Measurements from ENCODE around the gene PTPRG.

PTPRG gene

GRCh38 chr3:61978460-61979419, 417.4 kb downstream of the PTPRG start:
- Histone ChIP-seq H3K4me3 (replicated peaks; ENCODE audit: low read depth, low read length) (no peak overlapping the region), H3K36me3 (ENCODE audit: control insufficient read depth, insufficient read depth, low read length) (no peaks in the 10 kb centered on the region), H3K27me3 (replicated peaks; ENCODE audit: control insufficient read depth, insufficient read depth, low read length) (no peaks in the 10 kb centered on the region)
- TF ChIP-seq CTCF (IDR thresholded peaks at IDR 0.05; ENCODE audit: insufficient read depth, low read length, poor library complexity, severe bottlenecking) = no peak
- DNase-seq (ENCODE audit: extremely low read depth, insufficient read length) = no peak

- no peak for TF ChIP-seq CTCF (IDR thresholded peaks at IDR 0.05; ENCODE audit: insufficient read depth, low read length, poor library complexity, severe bottlenecking)
- Histone ChIP-seq H3K27me3 (replicated peaks; ENCODE audit: control insufficient read depth, insufficient read depth, low read length) (no peaks in the 10 kb centered on the region), H3K4me3 (replicated peaks; ENCODE audit: low read depth, low read length) (no peak overlapping the region), H3K36me3 (ENCODE audit: control insufficient read depth, insufficient read depth, low read length) (no peaks in the 10 kb centered on the region)
- DNase-seq (ENCODE audit: extremely low read depth, insufficient read length) = no peak
Measured at GRCh38 chr3:61979638-61980037, 418.3 kb downstream of the PTPRG start.

DNA sequence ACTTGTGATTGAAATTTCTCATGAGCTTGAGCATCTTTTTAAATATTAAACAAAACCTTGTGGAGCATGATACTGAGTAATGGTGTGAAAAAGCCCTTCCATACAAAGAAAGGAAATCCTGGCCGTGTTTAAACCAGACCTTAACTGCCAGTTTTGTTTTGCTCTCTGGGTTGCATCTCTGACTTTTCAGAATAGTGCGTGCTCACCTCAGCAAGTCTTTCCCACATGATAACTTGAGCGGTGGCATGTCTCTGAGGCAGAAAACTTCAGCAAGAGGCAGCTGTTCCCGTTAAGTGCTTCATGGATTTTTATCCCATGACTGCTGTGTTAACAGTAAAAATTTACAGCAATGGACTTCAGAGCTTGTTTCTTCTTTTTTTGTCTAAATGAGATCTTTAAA, 418.7 kb downstream of the PTPRG start:
- DNase-seq (ENCODE audit: extremely low read depth, insufficient read length) = no peak
- TF ChIP-seq CTCF (IDR thresholded peaks at IDR 0.05; ENCODE audit: insufficient read depth, low read length, poor library complexity, severe bottlenecking) = no peak

GRCh38 chr3:61981060-61981459, 419.7 kb downstream of the PTPRG start:
- no peak for TF ChIP-seq CTCF (IDR thresholded peaks at IDR 0.05; ENCODE audit: insufficient read depth, low read length, poor library complexity, severe bottlenecking)
- no peak overlapping the region for H3K4me3 ChIP-seq (replicated peaks; ENCODE audit: low read depth, low read length)
- H3K36me3 ChIP-seq (ENCODE audit: control insufficient read depth, insufficient read depth, low read length) = no peaks in the 10 kb centered on the region
- no peak for DNase-seq (ENCODE audit: extremely low read depth, insufficient read length)
- H3K27me3 ChIP-seq (replicated peaks; ENCODE audit: control insufficient read depth, insufficient read depth, low read length) = no peaks in the 10 kb centered on the region

More for the DNA sequence above, 418.7 kb downstream of the PTPRG start:
- Histone ChIP-seq H3K27me3 (replicated peaks; ENCODE audit: control insufficient read depth, insufficient read depth, low read length) (no peaks in the 10 kb centered on the region), H3K36me3 (ENCODE audit: control insufficient read depth, insufficient read depth, low read length) (no peaks in the 10 kb centered on the region), H3K4me3 (replicated peaks; ENCODE audit: low read depth, low read length) (no peak overlapping the region)

DNA sequence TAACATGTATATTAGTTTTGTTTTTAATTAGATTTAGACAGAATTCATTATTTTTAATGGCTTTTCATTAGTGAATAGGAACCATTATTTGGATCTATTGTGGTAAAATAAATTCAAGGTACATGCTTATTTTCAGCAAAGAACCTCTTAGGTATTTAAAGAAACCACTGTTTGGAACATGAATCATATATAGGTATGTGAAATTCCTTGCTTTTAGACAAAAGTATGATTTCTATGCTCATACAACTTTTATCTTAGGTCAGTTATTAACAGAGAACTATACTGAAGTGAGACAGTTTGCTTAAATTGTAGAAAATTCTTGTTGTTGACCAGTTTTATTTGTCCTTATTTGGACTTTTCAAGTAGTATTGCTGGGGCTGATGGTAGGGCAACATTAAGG, 422.1 kb downstream of the PTPRG start:
- no peak for DNase-seq (ENCODE audit: extremely low read depth, insufficient read length)
- Histone ChIP-seq H3K4me3 (replicated peaks; ENCODE audit: low read depth, low read length) (no peak overlapping the region), H3K36me3 (ENCODE audit: control insufficient read depth, insufficient read depth, low read length) (no peaks in the 10 kb centered on the region), H3K27me3 (replicated peaks; ENCODE audit: control insufficient read depth, insufficient read depth, low read length) (no peaks in the 10 kb centered on the region)
- no peak for TF ChIP-seq CTCF (IDR thresholded peaks at IDR 0.05; ENCODE audit: insufficient read depth, low read length, poor library complexity, severe bottlenecking)
